ENCODE data around the gene ANKS1B.

The ANKS1B gene

GRCh38 chr12:98973395-98973794 is 1011.3 kb downstream of the ANKS1B start:
- ATAC-seq, result no peak
- no peak for TF ChIP-seq ZNF70 (CRISPR knock-in tag; IDR thresholded peaks at IDR 0.05)
- TF ChIP-seq, protein P1, sequence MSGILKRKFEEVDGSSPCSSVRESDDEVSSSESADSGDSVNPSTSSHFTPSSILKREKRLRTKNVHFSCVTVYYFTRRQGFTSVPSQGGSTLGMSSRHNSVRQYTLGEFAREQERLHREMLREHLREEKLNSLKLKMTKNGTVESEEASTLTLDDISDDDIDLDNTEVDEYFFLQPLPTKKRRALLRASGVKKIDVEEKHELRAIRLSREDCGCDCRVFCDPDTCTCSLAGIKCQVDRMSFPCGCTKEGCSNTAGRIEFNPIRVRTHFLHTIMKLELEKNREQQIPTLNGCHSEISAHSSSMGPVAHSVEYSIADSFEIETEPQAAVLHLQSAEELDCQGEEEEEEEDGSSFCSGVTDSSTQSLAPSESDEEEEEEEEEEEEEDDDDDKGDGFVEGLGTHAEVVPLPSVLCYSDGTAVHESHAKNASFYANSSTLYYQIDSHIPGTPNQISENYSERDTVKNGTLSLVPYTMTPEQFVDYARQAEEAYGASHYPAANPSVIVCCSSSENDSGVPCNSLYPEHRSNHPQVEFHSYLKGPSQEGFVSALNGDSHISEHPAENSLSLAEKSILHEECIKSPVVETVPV (CRISPR knock-in tag; IDR thresholded peaks at IDR 0.05), result no peak
- TF ChIP-seq POU6F1 (CRISPR knock-in tag; IDR thresholded peaks at IDR 0.05; ENCODE audit: borderline replicate concordance, low read depth), result no peak
- TF ChIP-seq ZC3H10 (CRISPR knock-in tag; IDR thresholded peaks at IDR 0.05), result no peak
- TF ChIP-seq CREB5 (CRISPR knock-in tag; IDR thresholded peaks at IDR 0.05; ENCODE audit: low read depth), result no peak
- no peak for TF ChIP-seq TCF4 (CRISPR knock-in tag; IDR thresholded peaks at IDR 0.05; ENCODE audit: borderline replicate concordance)
- no peak for TF ChIP-seq TOX (CRISPR knock-in tag; IDR thresholded peaks at IDR 0.05; ENCODE audit: borderline replicate concordance)
- TF ChIP-seq RARB (CRISPR knock-in tag; IDR thresholded peaks at IDR 0.05), result no peak
- TF ChIP-seq ZNF565 (CRISPR knock-in tag; conservative IDR thresholded peaks at IDR 0.05; ENCODE audit: low read depth), result no peak
- TF ChIP-seq BACH2 (CRISPR knock-in tag; IDR thresholded peaks at IDR 0.05; ENCODE audit: borderline replicate concordance), result no peak
- no peak for TF ChIP-seq ISL1 (CRISPR knock-in tag; IDR thresholded peaks at IDR 0.05)
- TF ChIP-seq, protein P2, sequence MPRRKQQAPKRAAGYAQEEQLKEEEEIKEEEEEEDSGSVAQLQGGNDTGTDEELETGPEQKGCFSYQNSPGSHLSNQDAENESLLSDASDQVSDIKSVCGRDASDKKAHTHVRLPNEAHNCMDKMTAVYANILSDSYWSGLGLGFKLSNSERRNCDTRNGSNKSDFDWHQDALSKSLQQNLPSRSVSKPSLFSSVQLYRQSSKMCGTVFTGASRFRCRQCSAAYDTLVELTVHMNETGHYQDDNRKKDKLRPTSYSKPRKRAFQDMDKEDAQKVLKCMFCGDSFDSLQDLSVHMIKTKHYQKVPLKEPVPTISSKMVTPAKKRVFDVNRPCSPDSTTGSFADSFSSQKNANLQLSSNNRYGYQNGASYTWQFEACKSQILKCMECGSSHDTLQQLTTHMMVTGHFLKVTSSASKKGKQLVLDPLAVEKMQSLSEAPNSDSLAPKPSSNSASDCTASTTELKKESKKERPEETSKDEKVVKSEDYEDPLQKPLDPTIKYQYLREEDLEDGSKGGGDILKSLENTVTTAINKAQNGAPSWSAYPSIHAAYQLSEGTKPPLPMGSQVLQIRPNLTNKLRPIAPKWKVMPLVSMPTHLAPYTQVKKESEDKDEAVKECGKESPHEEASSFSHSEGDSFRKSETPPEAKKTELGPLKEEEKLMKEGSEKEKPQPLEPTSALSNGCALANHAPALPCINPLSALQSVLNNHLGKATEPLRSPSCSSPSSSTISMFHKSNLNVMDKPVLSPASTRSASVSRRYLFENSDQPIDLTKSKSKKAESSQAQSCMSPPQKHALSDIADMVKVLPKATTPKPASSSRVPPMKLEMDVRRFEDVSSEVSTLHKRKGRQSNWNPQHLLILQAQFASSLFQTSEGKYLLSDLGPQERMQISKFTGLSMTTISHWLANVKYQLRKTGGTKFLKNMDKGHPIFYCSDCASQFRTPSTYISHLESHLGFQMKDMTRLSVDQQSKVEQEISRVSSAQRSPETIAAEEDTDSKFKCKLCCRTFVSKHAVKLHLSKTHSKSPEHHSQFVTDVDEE (CRISPR knock-in tag; IDR thresholded peaks at IDR 0.05), result no peak
- TF ChIP-seq ZFP3 (CRISPR knock-in tag; IDR thresholded peaks at IDR 0.05), result no peak
- TF ChIP-seq SNAI2 (CRISPR knock-in tag; IDR thresholded peaks at IDR 0.05), result no peak
- no peak for TF ChIP-seq ESRRG (CRISPR knock-in tag; IDR thresholded peaks at IDR 0.05)
- TF ChIP-seq ZNF8 (CRISPR knock-in tag; IDR thresholded peaks at IDR 0.05), result no peak
- TF ChIP-seq PATZ1 (CRISPR knock-in tag; IDR thresholded peaks at IDR 0.05; ENCODE audit: borderline replicate concordance), result no peak
- TF ChIP-seq ZFP30 (CRISPR knock-in tag; IDR thresholded peaks at IDR 0.05), result no peak
- TF ChIP-seq ARNTL (CRISPR knock-in tag; IDR thresholded peaks at IDR 0.05; ENCODE audit: borderline replicate concordance, low read depth), result no peak

DNA sequence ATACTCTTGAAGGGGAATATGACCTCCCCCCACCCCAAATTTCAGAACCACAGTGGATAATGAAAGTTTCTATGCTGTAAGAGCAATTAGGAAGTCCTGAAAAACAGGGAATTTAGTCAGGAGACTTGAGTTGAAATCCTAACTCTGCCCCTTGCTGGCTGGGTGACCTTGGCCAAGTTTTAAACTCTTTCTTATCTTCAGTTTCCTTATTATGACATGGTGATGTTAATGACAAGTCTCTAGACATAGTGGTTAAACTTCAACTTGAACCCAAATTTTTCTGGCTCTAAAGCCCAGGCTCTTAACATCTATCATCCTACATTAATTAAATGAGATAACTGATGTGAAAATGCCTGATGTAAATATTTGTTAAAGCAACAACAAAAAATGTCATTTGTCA is 1013.8 kb downstream of the ANKS1B start:
- no peak for ATAC-seq

More for the DNA sequence above, 1013.8 kb downstream of the ANKS1B start:
- TF ChIP-seq BACH2 (CRISPR knock-in tag; IDR thresholded peaks at IDR 0.05; ENCODE audit: borderline replicate concordance), result no peak
- TF ChIP-seq, protein P2 (CRISPR knock-in tag; IDR thresholded peaks at IDR 0.05), result no peak
- TF ChIP-seq ZNF565 (CRISPR knock-in tag; conservative IDR thresholded peaks at IDR 0.05; ENCODE audit: low read depth), result no peak
- TF ChIP-seq ESRRG (CRISPR knock-in tag; IDR thresholded peaks at IDR 0.05), result no peak
- TF ChIP-seq GLIS3 (CRISPR knock-in tag; IDR thresholded peaks at IDR 0.05), result no peak
- no peak for TF ChIP-seq RARB (CRISPR knock-in tag; IDR thresholded peaks at IDR 0.05)
- TF ChIP-seq ZC3H10 (CRISPR knock-in tag; IDR thresholded peaks at IDR 0.05), result no peak
- TF ChIP-seq PPARA (CRISPR knock-in tag; IDR thresholded peaks at IDR 0.05; ENCODE audit: borderline replicate concordance), result no peak
- TF ChIP-seq ZFP30 (CRISPR knock-in tag; IDR thresholded peaks at IDR 0.05), result no peak
- no peak for TF ChIP-seq PATZ1 (CRISPR knock-in tag; IDR thresholded peaks at IDR 0.05; ENCODE audit: borderline replicate concordance)
- TF ChIP-seq ZNF70 (CRISPR knock-in tag; IDR thresholded peaks at IDR 0.05), result no peak
- TF ChIP-seq OSR1 (CRISPR knock-in tag; IDR thresholded peaks at IDR 0.05), result no peak
- TF ChIP-seq ZFP3 (CRISPR knock-in tag; IDR thresholded peaks at IDR 0.05), result no peak
- no peak for TF ChIP-seq CREB5 (CRISPR knock-in tag; IDR thresholded peaks at IDR 0.05; ENCODE audit: low read depth)
- TF ChIP-seq ISL1 (CRISPR knock-in tag; IDR thresholded peaks at IDR 0.05), result no peak
